Ascending aorta (tissue), 2 donors: ENCODE results near the gene PPT2. TPM values are rescaled to one million over a fixed set of nuclear protein-coding genes. Genes with fewer than 3 reads are reported as not detected.

Experiments
- DNase-seq, 2 donors: peaks; one replicate each; pipeline ENCODE4 v3.0.0-alpha.2; 2019; ENCODE audit warnings: low spot score in 2 of 2
- H3K27ac ChIP-seq, 2 donors: fragments of 200-600 bp; sonication (generic); one replicate each; pipeline ENCODE4 v1.5.1; 2016 to 2017; ENCODE audit warnings: mild to moderate bottlenecking in 1 of 2
- H3K27me3 ChIP-seq: fragments of 200-600 bp; sonication (generic); one replicate; pipeline ENCODE4 v1.5.1; 2017
- H3K36me3 ChIP-seq, 2 donors: fragments of 200-600 bp; sonication (generic); one replicate each; pipeline ENCODE4 v1.5.1; 2016
- H3K4me1 ChIP-seq, 2 donors: fragments of 200-600 bp; sonication (generic); one replicate each; pipeline ENCODE4 v1.5.1; 2016 to 2017; ENCODE audit warnings: mild to moderate bottlenecking in 1 of 2
- H3K4me3 ChIP-seq, 2 donors: fragments of 200-600 bp; sonication (generic); one replicate each; pipeline ENCODE4 v1.5.1; 2016 to 2017; ENCODE audit warnings: mild to moderate bottlenecking in 1 of 2
- H3K9me3 ChIP-seq, 2 donors: fragments of 200-600 bp; sonication (generic); one replicate each; pipeline ENCODE4 v1.5.1; 2016
- intact Hi-C: fragments of 100-400 bp; cut with DNase I; formaldehyde crosslinking; loops from one replicate; pipeline ENCODE4 v1.15.1; 2023
- total RNA-seq: library from RNA; depleted of rRNA; stranded (reverse); fragments of >200 nt; gene quantifications from one replicate; pipeline ENCODE4 v1.1.0, GENCODE V29; 2016
- TF ChIP-seq, protein P1 (sequence below), 3 experiments: fragments of 200-600 bp in 2 of 3; fragments of 450-650 bp in 1 of 3; sonication (generic) in 2 of 3; IDR thresholded peaks; one replicate each; pipeline ENCODE4 v1.5.1; 2016 to 2019; ENCODE audit warnings: antibody characterized with exemption in 3 of 3, mild to moderate bottlenecking in 1 of 3, moderate library complexity in 1 of 3

Gene PPT2
- total RNA-seq, 1 donor from 2014 or later = 839 TPM

DNA sequence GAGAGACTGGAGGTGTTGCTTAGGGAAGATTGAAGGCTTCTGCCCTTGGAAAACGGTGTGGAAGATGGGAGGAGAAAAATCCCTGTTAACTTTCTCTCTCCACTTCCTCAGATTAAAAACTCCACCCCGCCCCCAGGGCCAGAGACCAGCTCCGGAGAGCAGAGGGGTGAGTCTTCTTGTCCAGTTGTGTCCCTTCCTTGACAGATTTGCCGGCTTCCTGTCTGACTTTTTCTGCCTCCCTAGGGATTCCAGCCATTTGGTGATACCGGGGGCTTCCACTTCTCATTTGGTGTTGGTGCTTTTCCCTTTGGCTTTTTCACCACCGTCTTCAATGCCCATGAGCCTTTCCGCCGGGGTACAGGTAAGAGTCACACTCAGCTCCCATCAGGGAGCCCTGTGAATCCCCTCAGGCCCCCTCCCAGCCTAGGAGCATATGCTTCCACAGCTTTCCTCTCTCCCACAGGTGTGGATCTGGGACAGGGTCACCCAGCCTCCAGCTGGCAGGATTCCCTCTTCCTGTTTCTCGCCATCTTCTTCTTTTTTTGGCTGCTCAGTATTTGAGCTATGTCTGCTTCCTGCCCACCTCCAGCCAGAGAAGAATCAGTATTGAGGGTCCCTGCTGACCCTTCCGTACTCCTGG lies 25.9 kb downstream of the PPT2 start:
- Histone ChIP-seq H3K9me3 (no peaks in the 10 kb centered on the region), H3K27ac (no peak overlapping the region), H3K4me1 (peaks cover 9 to 23% of the 10 kb centered on the region in 2 donors), H3K36me3 (peaks cover 25 to 30% of the 10 kb centered on the region in 2 donors), H3K4me3 (peak overlapping the region in 1 of 2 donors; percentile 62), H3K27me3 (no peaks in the 10 kb centered on the region)
- intact Hi-C loops = loop anchor here (5.0 to 10.0 kb wide), 5 partner anchors 205 to 1237 kb away; partner anchors contain the start of genes ATP6V1G2, BRD2, C6orf47 and CSNK2B
- no peak for DNase-seq
- TF ChIP-seq, protein P1, sequence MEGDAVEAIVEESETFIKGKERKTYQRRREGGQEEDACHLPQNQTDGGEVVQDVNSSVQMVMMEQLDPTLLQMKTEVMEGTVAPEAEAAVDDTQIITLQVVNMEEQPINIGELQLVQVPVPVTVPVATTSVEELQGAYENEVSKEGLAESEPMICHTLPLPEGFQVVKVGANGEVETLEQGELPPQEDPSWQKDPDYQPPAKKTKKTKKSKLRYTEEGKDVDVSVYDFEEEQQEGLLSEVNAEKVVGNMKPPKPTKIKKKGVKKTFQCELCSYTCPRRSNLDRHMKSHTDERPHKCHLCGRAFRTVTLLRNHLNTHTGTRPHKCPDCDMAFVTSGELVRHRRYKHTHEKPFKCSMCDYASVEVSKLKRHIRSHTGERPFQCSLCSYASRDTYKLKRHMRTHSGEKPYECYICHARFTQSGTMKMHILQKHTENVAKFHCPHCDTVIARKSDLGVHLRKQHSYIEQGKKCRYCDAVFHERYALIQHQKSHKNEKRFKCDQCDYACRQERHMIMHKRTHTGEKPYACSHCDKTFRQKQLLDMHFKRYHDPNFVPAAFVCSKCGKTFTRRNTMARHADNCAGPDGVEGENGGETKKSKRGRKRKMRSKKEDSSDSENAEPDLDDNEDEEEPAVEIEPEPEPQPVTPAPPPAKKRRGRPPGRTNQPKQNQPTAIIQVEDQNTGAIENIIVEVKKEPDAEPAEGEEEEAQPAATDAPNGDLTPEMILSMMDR (IDR thresholded peaks at IDR 0.05) = no peak

DNA sequence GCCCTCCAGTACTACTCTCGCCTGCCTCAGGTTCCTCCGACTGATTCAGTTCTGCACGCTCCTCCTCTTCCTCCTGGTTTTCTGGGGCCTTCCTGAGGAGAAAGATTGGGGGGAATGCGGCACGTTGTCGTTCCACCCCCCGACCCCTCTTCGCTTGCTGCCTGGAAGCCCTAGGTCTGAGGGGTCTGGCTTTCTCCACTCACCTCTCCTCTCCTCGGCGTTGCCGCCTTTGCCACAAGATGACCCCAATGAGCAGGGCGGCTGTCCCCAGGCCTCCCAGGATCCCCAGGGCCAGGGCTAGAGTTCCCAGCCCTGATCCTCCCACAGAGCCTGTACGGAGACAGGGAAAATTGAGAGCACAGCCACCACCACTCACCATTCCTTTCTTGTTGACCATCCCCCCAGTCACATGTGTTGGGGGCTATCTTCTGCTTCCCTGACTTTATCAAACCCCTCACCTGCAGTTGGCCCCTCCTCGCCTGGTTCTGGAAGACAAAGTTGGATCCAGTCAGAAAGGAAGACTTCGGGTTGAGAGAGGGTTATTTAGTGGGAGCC lies 27.3 kb downstream of the PPT2 start:
- peaks cover 26 to 30% of the 10 kb centered on the region in 2 donors for H3K36me3 ChIP-seq
- H3K4me1 ChIP-seq = peaks cover 3 to 21% of the 10 kb centered on the region in 2 donors
- H3K9me3 ChIP-seq = no peaks in the 10 kb centered on the region
- intact Hi-C loops = loop anchor here (10.0 kb wide), 1 partner anchor 636 kb away; the partner anchor contains the start of genes ATP6V1G2, DDX39B and NFKBIL1
- TF ChIP-seq, protein P1 (IDR thresholded peaks at IDR 0.05) = no peak
- H3K4me3 ChIP-seq = no peak overlapping the region
- H3K27me3 ChIP-seq = no peaks in the 10 kb centered on the region
- H3K27ac ChIP-seq = no peak overlapping the region
- no peak for DNase-seq

DNA sequence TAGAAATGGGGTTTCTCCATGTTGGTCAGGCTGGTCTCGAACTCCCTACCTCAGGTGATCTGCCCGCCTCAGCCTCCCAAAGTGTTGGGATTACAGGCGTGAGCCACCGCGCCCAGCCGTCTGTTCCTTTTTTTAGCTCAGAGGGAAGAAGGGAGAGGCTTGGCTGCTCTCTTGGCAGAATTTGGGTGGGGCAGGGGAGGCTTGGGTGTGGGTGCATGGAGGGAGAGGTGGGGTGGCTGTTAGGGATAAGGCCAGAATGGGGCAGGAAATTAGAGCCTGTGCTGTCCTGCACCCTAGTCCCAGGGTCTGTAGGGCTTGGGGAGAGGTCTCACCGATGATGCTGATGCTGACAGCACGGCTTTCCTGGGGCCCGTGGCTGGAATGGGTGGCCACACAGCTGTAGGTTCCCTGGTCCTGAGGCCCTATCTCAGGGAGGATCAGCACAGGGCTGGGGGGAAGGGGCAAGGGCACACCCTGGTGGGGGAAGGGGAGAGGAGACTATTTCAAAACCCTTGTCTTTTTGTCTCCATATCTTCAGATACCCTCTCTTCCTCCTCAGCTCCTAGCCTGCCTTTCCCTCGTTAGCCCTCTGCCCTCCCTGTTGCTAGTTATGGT lies 28.1 kb downstream of the PPT2 start:
- Histone ChIP-seq H3K27me3 (no peaks in the 10 kb centered on the region), H3K27ac (peak overlapping the region; percentile 22 to 27), H3K4me1 (peaks cover 3 to 15% of the 10 kb centered on the region in 2 donors), H3K4me3 (no peak overlapping the region), H3K9me3 (no peaks in the 10 kb centered on the region), H3K36me3 (peaks cover 34 to 36% of the 10 kb centered on the region in 2 donors)
- TF ChIP-seq, protein P1 (IDR thresholded peaks at IDR 0.05) = no peak
- no peak for DNase-seq
- intact Hi-C loops = loop anchor here (10.0 kb wide), 1 partner anchor 637 kb away; the partner anchor contains the start of genes ATP6V1G2, DDX39B and NFKBIL1

DNA sequence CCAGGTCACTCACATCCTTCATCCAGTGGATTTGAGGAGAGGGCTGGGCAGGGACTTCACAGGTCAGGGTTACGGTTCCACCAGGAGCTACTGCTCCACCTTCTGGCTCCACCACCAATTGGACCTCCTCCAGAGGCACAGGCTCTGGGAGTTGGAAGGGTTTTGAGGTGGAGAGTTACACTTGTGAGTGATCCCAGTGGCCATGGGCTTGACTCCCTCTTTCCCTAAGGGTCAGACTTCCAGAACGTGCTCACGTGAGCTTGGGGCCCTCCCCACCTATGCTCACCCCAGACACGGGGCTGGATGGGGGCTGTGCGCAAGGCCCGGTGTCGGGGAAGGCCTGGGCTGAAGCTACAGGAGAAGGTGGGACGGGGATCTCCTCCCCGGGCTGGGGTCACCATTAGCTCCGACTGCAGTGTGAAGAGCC lies 28.6 kb downstream of the PPT2 start:
- no peaks in the 10 kb centered on the region for H3K27me3 ChIP-seq
- H3K9me3 ChIP-seq = no peaks in the 10 kb centered on the region
- TF ChIP-seq, protein P1 (IDR thresholded peaks at IDR 0.05) = no peak
- DNase-seq = no peak
- H3K4me1 ChIP-seq = peaks cover 3 to 15% of the 10 kb centered on the region in 2 donors
- H3K27ac ChIP-seq = peak overlapping the region; percentile 22 to 27
- intact Hi-C loops = loop anchor here (10.0 kb wide), 1 partner anchor 638 kb away; the partner anchor contains the start of genes ATP6V1G2, DDX39B and NFKBIL1
- no peak overlapping the region for H3K4me3 ChIP-seq
- peaks cover 40 to 42% of the 10 kb centered on the region in 2 donors for H3K36me3 ChIP-seq

DNA sequence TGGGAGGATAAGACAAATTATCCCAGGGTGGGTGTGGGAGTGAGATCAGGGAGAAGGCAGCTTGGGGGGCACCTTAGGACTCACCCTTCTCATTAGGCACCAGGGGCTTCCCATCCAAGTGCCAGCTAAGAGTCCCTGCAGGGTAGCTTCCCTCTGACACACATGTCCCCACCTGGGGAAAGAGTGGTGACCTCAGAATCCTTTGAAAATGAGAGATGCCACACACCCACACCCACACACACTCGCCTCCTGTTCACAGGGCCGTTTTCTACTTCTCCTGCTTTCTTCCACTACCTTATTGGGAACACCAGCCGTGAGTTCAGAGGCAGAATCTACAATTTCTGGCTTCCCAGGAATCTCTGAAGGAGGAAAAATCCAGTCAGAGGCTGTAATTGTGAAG lies 29.1 kb downstream of the PPT2 start:
- intact Hi-C loops = loop anchor here (10.0 kb wide), 1 partner anchor 638 kb away; the partner anchor contains the start of genes ATP6V1G2, DDX39B and NFKBIL1
- Histone ChIP-seq H3K9me3 (no peaks in the 10 kb centered on the region), H3K36me3 (peaks cover 44 to 46% of the 10 kb centered on the region in 2 donors), H3K4me1 (peaks cover 3 to 15% of the 10 kb centered on the region in 2 donors), H3K27ac (peak overlapping the region; percentile 13 to 27), H3K27me3 (no peaks in the 10 kb centered on the region), H3K4me3 (no peak overlapping the region)
- DNase-seq = no peak
- TF ChIP-seq, protein P1 (IDR thresholded peaks at IDR 0.05) = no peak
